Activated CD8-positive, alpha-beta T cell treated with anti-CD3 and anti-CD28 coated beads for 36 hours (primary cell): Measurements from ENCODE around the gene CCDC141. TPM values are rescaled to one million over a fixed set of nuclear protein-coding genes. Genes with fewer than 3 reads are reported as not detected.

Source experiments
- ATAC-seq: fragments of 200-7000 bp; cut with Tn5 transposase; one replicate; pipeline ENCODE4 v1.10.0; 2021; ENCODE audit warnings: mild to moderate bottlenecking, moderate library complexity
- CTCF ChIA-PET: fragments of 350-600 bp; sonication (Branson Sonifier 250); formaldehyde crosslinking; loops from one replicate; lab custom pipeline; 2021; ENCODE audit warnings: antibody characterized with exemption; lab: Charles Lee
- POLR2A ChIA-PET: fragments of 350-600 bp; sonication (Branson Sonifier 250); formaldehyde crosslinking; loops from one replicate; lab custom pipeline; 2021; ENCODE audit warnings: antibody characterized with exemption; lab: Charles Lee
- DNase-seq: peaks from one replicate; pipeline ENCODE4 v3.0.0-alpha.2; 2020
- H3K27ac Mint-ChIP-seq: one replicate; pipeline ENCODE4 v1.8.0; 2021; ENCODE audit warnings: mild to moderate bottlenecking, mixed read lengths
- H3K27me3 Mint-ChIP-seq: one replicate; pipeline ENCODE4 v1.8.0; 2021; ENCODE audit warnings: mixed read lengths
- H3K36me3 Mint-ChIP-seq: one replicate; pipeline ENCODE4 v1.8.0; 2021; ENCODE audit warnings: low read depth, mixed read lengths
- H3K4me1 Mint-ChIP-seq: one replicate; pipeline ENCODE4 v1.8.0; 2021; ENCODE audit warnings: low read depth, mixed read lengths
- H3K4me3 Mint-ChIP-seq: one replicate; pipeline ENCODE4 v1.8.0; 2021; ENCODE audit warnings: mild to moderate bottlenecking, moderate library complexity, mixed read lengths
- H3K9me3 Mint-ChIP-seq: one replicate; pipeline ENCODE4 v1.8.0; 2021; ENCODE audit warnings: mixed read lengths
- intact Hi-C: fragments of 100-400 bp; cut with micrococcal nuclease; formaldehyde crosslinking; loops from one replicate; pipeline ENCODE4 v1.10.0; 2022
- total RNA-seq, 2 experiments: library from RNA; stranded (reverse); gene quantifications; one replicate each; pipeline ENCODE4 v1.2.3, GENCODE V29; 2021
- TF ChIP-seq, protein P1 (sequence below): fragments of 200-600 bp; IDR thresholded peaks from one replicate; pipeline ENCODE4 v1.8.0; 2022; ENCODE audit warnings: antibody characterized with exemption, mild to moderate bottlenecking

The CCDC141 gene
- total RNA-seq, 2 experiments from 2014 or later = 6.5 to 7.8 TPM

GRCh38 chr2:178949151-178949550 is 100.8 kb downstream of the CCDC141 start:
- intact Hi-C loops = no loop called here
- no peak overlapping the region for H3K4me3 Mint-ChIP-seq
- ChIA-PET CTCF (no interaction called here), POLR2A (no interaction called here)
- ATAC-seq (no peak), DNase-seq (no peak)
- TF ChIP-seq, protein P1, sequence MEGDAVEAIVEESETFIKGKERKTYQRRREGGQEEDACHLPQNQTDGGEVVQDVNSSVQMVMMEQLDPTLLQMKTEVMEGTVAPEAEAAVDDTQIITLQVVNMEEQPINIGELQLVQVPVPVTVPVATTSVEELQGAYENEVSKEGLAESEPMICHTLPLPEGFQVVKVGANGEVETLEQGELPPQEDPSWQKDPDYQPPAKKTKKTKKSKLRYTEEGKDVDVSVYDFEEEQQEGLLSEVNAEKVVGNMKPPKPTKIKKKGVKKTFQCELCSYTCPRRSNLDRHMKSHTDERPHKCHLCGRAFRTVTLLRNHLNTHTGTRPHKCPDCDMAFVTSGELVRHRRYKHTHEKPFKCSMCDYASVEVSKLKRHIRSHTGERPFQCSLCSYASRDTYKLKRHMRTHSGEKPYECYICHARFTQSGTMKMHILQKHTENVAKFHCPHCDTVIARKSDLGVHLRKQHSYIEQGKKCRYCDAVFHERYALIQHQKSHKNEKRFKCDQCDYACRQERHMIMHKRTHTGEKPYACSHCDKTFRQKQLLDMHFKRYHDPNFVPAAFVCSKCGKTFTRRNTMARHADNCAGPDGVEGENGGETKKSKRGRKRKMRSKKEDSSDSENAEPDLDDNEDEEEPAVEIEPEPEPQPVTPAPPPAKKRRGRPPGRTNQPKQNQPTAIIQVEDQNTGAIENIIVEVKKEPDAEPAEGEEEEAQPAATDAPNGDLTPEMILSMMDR = no peak
- no peak overlapping the region for H3K27ac Mint-ChIP-seq
- no peaks in the 10 kb centered on the region for H3K4me1 Mint-ChIP-seq
- no peaks in the 10 kb centered on the region for H3K9me3 Mint-ChIP-seq
- H3K27me3 Mint-ChIP-seq = no peaks in the 10 kb centered on the region
- peaks cover 3% of the 10 kb centered on the region for H3K36me3 Mint-ChIP-seq

- Mint-ChIP-seq H3K27me3 (no peaks in the 10 kb centered on the region), H3K4me1 (no peaks in the 10 kb centered on the region), H3K27ac (no peak overlapping the region), H3K4me3 (no peak overlapping the region), H3K36me3 (peaks cover 6% of the 10 kb centered on the region), H3K9me3 (no peaks in the 10 kb centered on the region)
- TF ChIP-seq, protein P1 = no peak
- no peak for ATAC-seq
- intact Hi-C loops = no loop called here
- POLR2A ChIA-PET = no interaction called here
- CTCF ChIA-PET = no interaction called here
- no peak for DNase-seq
These were observed 102.9 kb downstream of the CCDC141 start for GRCh38 chr2:178947006-178947405.

GRCh38 chr2:178946494-178946893 is 103.4 kb downstream of the CCDC141 start:
- H3K4me1 Mint-ChIP-seq = no peaks in the 10 kb centered on the region
- no peak overlapping the region for H3K27ac Mint-ChIP-seq
- no peaks in the 10 kb centered on the region for H3K9me3 Mint-ChIP-seq
- POLR2A ChIA-PET = no interaction called here
- TF ChIP-seq, protein P1 = no peak
- H3K4me3 Mint-ChIP-seq = no peak overlapping the region
- DNase-seq = no peak
- intact Hi-C loops = no loop called here
- CTCF ChIA-PET = interaction anchor here (0.8 kb wide), 1 partner anchor 74 kb away, joined by 3 read pairs; no protein-coding TSS in a partner anchor
- H3K36me3 Mint-ChIP-seq = peaks cover 6% of the 10 kb centered on the region
- ATAC-seq = no peak
- H3K27me3 Mint-ChIP-seq = no peaks in the 10 kb centered on the region

DNA sequence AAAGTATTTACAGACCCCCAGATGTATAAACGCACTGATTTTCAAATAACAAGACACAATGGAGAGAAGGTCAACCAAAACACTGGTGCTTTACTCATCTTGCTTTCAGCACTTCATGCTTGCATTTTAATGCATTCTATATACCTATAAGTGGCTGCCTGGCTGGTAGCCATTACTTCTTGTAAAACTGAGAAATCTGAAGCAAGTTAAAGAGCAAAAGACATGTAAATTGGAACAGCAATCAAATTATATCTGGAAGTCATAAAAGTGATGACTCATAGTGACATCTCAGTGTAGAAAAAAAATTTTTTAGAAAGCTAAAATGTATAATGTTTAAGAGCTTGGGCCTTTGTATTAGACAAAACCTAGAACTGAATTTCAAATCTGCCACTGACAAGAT is 106.2 kb downstream of the CCDC141 start:
- no peak for ATAC-seq
- Mint-ChIP-seq H3K4me3 (no peak overlapping the region), H3K36me3 (peaks cover 11% of the 10 kb centered on the region), H3K4me1 (no peaks in the 10 kb centered on the region), H3K27me3 (no peaks in the 10 kb centered on the region), H3K27ac (no peak overlapping the region), H3K9me3 (no peaks in the 10 kb centered on the region)
- POLR2A ChIA-PET = no interaction called here
- CTCF ChIA-PET = no interaction called here
- TF ChIP-seq, protein P1 = no peak
- no peak for DNase-seq
- intact Hi-C loops = no loop called here

GRCh38 chr2:178934571-178934970 is 115.4 kb downstream of the CCDC141 start:
- Mint-ChIP-seq H3K4me3 (no peak overlapping the region), H3K36me3 (peaks cover 24% of the 10 kb centered on the region), H3K27me3 (no peaks in the 10 kb centered on the region), H3K4me1 (no peaks in the 10 kb centered on the region), H3K27ac (no peak overlapping the region), H3K9me3 (peaks cover 21% of the 10 kb centered on the region)
- ChIA-PET CTCF (no interaction called here), POLR2A (no interaction called here)
- no peak for ATAC-seq
- intact Hi-C loops = no loop called here
- TF ChIP-seq, protein P1 = no peak
- no peak for DNase-seq
